Parathyroid adenoma (tissue), 2 donors: Measurements from ENCODE around the gene TGFB2.
A peak's percentile ranks its signal among the peaks of the same experiment; 100 is the strongest.

Experiments used
- H2AFZ ChIP-seq: fragments of 300-600 bp; sonication (generic); one replicate; pipeline ENCODE4 v1.7.0; 2017; ENCODE audit warnings: antibody characterized with exemption, mild to moderate bottlenecking
- H3K27ac ChIP-seq: fragments of 300-600 bp; sonication (generic); one replicate; pipeline ENCODE4 v1.7.0; 2017
- H3K27me3 ChIP-seq: fragments of 300-600 bp; sonication (generic); one replicate; pipeline ENCODE4 v1.7.0; 2017; ENCODE audit warnings: low read length; ENCODE audit not compliant: control insufficient read depth, insufficient read depth
- H3K36me3 ChIP-seq: fragments of 300-600 bp; sonication (generic); one replicate; pipeline ENCODE4 v1.7.0; 2017; ENCODE audit warnings: low read length; ENCODE audit not compliant: control insufficient read depth, insufficient read depth
- H3K4me1 ChIP-seq: fragments of 300-600 bp; sonication (generic); one replicate; pipeline ENCODE4 v1.7.0; 2017; ENCODE audit warnings: control low read depth
- H3K4me2 ChIP-seq: fragments of 300-600 bp; sonication (generic); one replicate; pipeline ENCODE4 v1.7.0; 2017; ENCODE audit warnings: low read length
- H3K4me3 ChIP-seq: fragments of 300-600 bp; sonication (generic); one replicate; pipeline ENCODE4 v1.7.0; 2017; ENCODE audit warnings: low read depth, low read length
- H3K79me2 ChIP-seq: fragments of 300-600 bp; sonication (generic); one replicate; pipeline ENCODE4 v1.7.0; 2017; ENCODE audit warnings: control low read depth
- H3K9ac ChIP-seq: fragments of 300-600 bp; sonication (generic); one replicate; pipeline ENCODE4 v1.7.0; 2017; ENCODE audit warnings: mild to moderate bottlenecking
- H3K9me3 ChIP-seq: fragments of 300-600 bp; sonication (generic); one replicate; pipeline ENCODE4 v1.7.0; 2017; ENCODE audit warnings: low read length; ENCODE audit not compliant: control insufficient read depth
- TF ChIP-seq, protein P1 (sequence below): fragments of 300-600 bp; sonication (generic); IDR thresholded peaks from one replicate; pipeline ENCODE4 v1.7.0; 2017; ENCODE audit warnings: antibody characterized with exemption, mild to moderate bottlenecking
- donor health status: primary hyperparathyroidism.

The TGFB2 gene

DNA sequence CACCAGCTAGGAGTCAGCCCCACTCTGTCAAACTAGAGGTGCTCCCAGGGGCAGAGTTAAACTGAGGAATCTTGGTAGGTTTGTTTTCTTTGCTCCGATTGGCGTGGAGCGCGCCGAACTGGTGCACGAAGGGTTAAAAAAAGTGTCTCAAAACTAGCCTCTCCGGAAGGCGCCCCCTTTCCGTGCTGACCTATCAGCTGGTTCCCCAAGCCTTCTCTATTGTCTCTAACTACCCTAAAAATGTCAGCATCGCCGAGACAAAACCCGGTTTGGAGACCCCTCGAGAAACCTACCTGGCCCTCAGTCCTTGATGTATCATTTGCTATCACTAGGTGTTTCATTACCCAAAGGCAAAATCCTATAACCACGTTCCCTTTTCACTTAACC, 2.2 kb downstream of the TGFB2 start:
- Histone ChIP-seq H3K4me1 (no peaks in the 10 kb centered on the region), H3K4me3 (peak overlapping the region; percentile 68), H3K9ac (no peak overlapping the region), H2AFZ (peak overlapping the region; percentile 84), H3K27me3 (no peaks in the 10 kb centered on the region), H3K36me3 (no peaks in the 10 kb centered on the region), H3K27ac (no peak overlapping the region), H3K9me3 (no peaks in the 10 kb centered on the region), H3K79me2 (no peaks in the 10 kb centered on the region), H3K4me2 (peak overlapping the region; percentile 97)
- TF ChIP-seq, protein P1, sequence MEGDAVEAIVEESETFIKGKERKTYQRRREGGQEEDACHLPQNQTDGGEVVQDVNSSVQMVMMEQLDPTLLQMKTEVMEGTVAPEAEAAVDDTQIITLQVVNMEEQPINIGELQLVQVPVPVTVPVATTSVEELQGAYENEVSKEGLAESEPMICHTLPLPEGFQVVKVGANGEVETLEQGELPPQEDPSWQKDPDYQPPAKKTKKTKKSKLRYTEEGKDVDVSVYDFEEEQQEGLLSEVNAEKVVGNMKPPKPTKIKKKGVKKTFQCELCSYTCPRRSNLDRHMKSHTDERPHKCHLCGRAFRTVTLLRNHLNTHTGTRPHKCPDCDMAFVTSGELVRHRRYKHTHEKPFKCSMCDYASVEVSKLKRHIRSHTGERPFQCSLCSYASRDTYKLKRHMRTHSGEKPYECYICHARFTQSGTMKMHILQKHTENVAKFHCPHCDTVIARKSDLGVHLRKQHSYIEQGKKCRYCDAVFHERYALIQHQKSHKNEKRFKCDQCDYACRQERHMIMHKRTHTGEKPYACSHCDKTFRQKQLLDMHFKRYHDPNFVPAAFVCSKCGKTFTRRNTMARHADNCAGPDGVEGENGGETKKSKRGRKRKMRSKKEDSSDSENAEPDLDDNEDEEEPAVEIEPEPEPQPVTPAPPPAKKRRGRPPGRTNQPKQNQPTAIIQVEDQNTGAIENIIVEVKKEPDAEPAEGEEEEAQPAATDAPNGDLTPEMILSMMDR, result no peak

DNA sequence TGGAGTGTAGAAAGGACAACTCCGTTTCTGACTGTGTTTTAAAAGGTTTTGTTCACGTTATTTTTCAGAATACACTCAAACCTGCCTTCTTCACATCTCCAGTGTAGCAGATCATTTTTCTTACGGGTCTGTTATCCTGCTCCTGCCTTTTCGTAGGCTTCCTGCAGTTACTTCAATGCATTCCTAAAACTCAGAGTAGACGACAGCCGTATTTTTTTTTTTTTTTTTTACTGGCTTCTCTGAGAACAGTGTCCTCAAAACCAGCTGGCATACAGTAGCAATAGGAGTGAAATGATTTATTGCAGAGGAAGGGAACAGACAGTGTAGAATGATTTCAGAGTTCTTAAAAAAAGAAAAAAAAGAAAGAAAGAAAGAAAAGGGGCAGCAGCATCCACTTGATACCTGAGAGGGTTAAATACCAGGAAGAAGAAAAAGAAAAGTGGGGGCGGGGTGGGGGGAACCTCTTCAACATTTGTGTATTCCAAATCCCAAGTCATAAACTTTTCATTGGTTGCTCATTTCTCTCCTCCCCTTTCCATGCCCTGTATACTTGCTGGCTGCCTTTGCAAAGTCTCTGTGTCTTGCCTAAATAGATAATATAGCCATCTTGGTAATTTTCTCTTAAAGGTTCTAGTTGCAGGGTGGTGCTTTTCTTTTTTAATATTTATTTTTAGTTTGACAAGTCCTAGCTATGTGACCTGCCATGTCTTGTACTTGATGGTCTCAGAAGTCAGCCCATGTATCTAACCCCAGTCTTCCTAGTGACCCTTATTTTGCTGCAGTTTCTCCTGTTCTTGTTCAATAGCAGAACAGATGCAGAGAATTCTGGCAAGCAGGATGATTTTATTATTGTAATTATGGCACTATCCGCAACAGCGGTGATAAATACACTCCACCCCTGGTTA, 2.8 kb downstream of the TGFB2 start:
- Histone ChIP-seq H3K4me2 (peak overlapping the region; percentile 97), H3K27me3 (no peaks in the 10 kb centered on the region), H3K4me1 (no peaks in the 10 kb centered on the region), H3K9me3 (no peaks in the 10 kb centered on the region), H3K9ac (no peak overlapping the region), H3K36me3 (no peaks in the 10 kb centered on the region), H2AFZ (peak overlapping the region; percentile 84), H3K4me3 (peak overlapping the region; percentile 68), H3K27ac (no peak overlapping the region), H3K79me2 (no peaks in the 10 kb centered on the region)
- TF ChIP-seq, protein P1, result no peak

DNA sequence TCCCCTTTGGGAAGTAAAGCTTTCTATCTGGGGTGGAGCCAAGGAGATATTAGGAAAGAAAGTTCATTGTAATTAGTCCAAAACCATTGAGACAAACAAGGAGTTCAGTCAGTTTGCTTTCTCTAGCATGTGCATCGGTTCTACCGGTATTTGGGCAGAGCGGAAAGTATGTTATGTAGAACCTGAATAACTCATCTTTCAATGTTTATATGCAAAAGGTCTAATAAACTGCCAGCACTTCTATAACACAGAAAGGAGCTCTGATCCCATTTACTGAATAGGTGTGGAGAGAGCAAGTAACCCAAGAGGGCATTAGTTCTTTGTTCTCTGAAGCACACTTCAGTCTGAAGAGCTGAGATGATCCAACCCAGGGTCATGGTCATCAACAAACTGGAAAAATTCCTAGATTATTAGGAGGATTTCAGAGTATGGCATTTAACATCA, 3.5 kb downstream of the TGFB2 start:
- Histone ChIP-seq H3K4me3 (no peak overlapping the region), H2AFZ (no peak overlapping the region), H3K36me3 (no peaks in the 10 kb centered on the region), H3K9ac (no peak overlapping the region), H3K4me2 (peak overlapping the region; percentile 6), H3K79me2 (no peaks in the 10 kb centered on the region), H3K27ac (no peak overlapping the region), H3K4me1 (no peaks in the 10 kb centered on the region), H3K9me3 (no peaks in the 10 kb centered on the region), H3K27me3 (no peaks in the 10 kb centered on the region)
- TF ChIP-seq, protein P1, result no peak

DNA sequence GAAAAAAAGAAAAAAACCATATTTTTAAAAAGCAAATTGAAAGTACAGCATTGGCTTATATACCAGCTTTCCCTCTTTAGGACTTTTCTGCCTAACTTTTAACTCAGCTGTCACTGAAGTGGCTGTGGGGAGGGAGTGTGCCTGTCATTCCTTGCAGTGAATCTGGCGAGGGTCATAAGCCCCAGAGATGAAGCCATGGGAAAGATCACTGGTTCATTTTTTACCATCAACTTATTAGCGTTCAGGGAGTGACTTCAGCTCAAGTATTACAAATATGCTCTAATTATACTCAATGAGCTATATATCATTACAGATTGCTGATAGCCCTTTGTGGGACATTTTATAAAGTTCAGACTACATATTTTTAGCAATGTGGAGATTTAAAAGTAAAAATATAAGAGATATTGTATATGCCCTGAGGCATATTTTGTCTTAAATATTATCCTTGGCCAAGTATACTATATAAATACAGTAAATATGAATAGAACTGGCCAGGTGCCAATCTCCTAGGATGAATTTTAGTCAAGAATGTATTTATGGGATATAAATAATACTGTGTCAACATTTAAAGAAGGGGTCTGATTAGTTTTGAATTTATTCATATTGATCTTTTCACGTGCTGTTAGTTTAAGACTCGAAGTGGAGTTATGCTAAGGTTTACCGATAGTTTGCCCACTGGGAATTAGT, 4.4 kb downstream of the TGFB2 start:
- no peak overlapping the region for H3K4me3 ChIP-seq
- no peak overlapping the region for H3K27ac ChIP-seq
- H3K27me3 ChIP-seq, result no peaks in the 10 kb centered on the region
- no peak overlapping the region for H2AFZ ChIP-seq
- TF ChIP-seq, protein P1, result no peak
- no peak overlapping the region for H3K9ac ChIP-seq
- no peaks in the 10 kb centered on the region for H3K9me3 ChIP-seq
- H3K4me2 ChIP-seq, result no peak overlapping the region
- H3K4me1 ChIP-seq, result no peaks in the 10 kb centered on the region
- H3K36me3 ChIP-seq, result no peaks in the 10 kb centered on the region
- no peaks in the 10 kb centered on the region for H3K79me2 ChIP-seq
